22Rv1 (cell line): ENCODE measurements around the gene ANKRD61.

Experiments used
- ZFX ChIP-seq: fragments of 450-650 bp; IDR thresholded peaks from 2 replicates; pipeline ENCODE4 v1.6.1; 2017; ENCODE audit warnings: antibody characterized with exemption, borderline replicate concordance
- TF ChIP-seq, protein P1 (sequence below): fragments of 450-650 bp; IDR thresholded peaks from 2 replicates; pipeline ENCODE4 v1.5.1; 2017; ENCODE audit warnings: mild to moderate bottlenecking

DNA sequence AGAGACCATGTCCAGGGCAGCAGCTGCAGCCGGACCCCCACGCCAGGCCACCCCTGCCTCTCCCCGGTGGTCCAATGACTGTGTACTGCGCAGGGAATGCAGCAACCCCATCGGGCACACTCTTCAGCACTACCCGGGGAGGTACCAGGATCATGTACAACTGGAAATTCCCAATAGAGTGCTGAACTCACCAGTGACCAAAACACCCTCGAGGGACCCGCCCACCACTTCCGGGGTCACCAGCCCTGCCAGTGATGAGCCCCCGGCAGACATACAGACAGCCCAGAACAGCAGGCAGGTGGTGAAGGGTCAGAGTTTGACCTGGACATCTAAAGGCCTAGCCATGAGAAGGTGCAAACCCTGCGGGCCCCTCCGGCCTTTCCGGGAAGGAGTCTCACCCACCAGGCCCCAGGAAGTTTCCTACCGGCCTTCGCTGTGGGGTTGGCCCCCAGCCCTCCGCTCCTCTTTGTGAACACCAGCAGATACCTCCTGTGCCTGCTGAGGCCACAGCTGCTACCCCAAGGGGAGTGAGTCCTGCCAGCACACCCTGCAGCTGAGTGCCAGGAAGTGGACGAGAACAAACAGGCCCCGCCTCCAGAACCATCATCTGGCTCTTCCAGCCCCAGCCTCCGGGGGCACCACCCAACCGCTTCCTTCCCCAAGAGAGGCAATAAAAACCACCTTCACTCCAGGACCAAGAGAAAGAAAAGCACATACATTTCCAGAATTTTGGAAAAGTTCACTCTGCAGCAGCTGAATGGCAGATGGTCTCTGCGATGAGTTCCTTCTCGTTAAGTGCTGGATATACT lies 5.0 kb upstream of the ANKRD61 start:
- TF ChIP-seq, protein P1, sequence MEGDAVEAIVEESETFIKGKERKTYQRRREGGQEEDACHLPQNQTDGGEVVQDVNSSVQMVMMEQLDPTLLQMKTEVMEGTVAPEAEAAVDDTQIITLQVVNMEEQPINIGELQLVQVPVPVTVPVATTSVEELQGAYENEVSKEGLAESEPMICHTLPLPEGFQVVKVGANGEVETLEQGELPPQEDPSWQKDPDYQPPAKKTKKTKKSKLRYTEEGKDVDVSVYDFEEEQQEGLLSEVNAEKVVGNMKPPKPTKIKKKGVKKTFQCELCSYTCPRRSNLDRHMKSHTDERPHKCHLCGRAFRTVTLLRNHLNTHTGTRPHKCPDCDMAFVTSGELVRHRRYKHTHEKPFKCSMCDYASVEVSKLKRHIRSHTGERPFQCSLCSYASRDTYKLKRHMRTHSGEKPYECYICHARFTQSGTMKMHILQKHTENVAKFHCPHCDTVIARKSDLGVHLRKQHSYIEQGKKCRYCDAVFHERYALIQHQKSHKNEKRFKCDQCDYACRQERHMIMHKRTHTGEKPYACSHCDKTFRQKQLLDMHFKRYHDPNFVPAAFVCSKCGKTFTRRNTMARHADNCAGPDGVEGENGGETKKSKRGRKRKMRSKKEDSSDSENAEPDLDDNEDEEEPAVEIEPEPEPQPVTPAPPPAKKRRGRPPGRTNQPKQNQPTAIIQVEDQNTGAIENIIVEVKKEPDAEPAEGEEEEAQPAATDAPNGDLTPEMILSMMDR, result peak; percentile 62
- TF ChIP-seq ZFX, result no peak
